NT2/D1 (cell line): Measurements from ENCODE around the gene ING4.

Experiments used
- DNase-seq: peaks from one replicate; pipeline ENCODE4 v3.0.0-alpha.2; 2011; ENCODE audit warnings: low read depth, low spot score
- H3K27me3 ChIP-seq: 2 replicates; pipeline ENCODE4 v1.6.0; 2011; ENCODE audit warnings: mild to moderate bottlenecking; ENCODE audit not compliant: insufficient read length, insufficient read depth
- H3K36me3 ChIP-seq: 2 replicates; pipeline ENCODE4 v1.6.1; 2011; ENCODE audit warnings: mild to moderate bottlenecking, low read length, mixed read lengths; ENCODE audit not compliant: insufficient read depth, insufficient read length
- H3K4me1 ChIP-seq: 2 replicates; pipeline ENCODE4 v1.5.1; 2011; ENCODE audit not compliant: insufficient read depth, insufficient read length
- H3K4me3 ChIP-seq: 2 replicates; pipeline ENCODE4 v1.5.1; 2011; ENCODE audit warnings: low read depth; ENCODE audit not compliant: insufficient read length
- H3K9ac ChIP-seq: 2 replicates; pipeline ENCODE4 v1.6.0; 2011; ENCODE audit warnings: low read depth; ENCODE audit not compliant: insufficient read length
- H3K9me3 ChIP-seq: 2 replicates; pipeline ENCODE4 v1.5.1; 2011; ENCODE audit warnings: mild to moderate bottlenecking, low read length; ENCODE audit not compliant: insufficient read depth
- SUZ12 ChIP-seq: IDR thresholded peaks from 2 replicates; pipeline ENCODE4 v1.6.1; 2011; ENCODE audit not compliant: insufficient read length, insufficient read depth; ENCODE audit errors: extremely low read depth
- YY1 ChIP-seq: IDR thresholded peaks from 2 replicates; pipeline ENCODE4 v1.6.1; 2011; ENCODE audit not compliant: insufficient read length, insufficient read depth
- ZNF274 ChIP-seq: IDR thresholded peaks from 2 replicates; pipeline ENCODE4 v1.6.1; 2011; ENCODE audit warnings: mild to moderate bottlenecking, low read depth, low read length

The ING4 gene

GRCh38 chr12:6699989-6700645, 37.2 kb upstream of the ING4 start:
- H3K9ac ChIP-seq = peak overlapping the region; percentile 90
- peak overlapping the region; percentile 89 for H3K4me3 ChIP-seq
- no peaks in the 10 kb centered on the region for H3K9me3 ChIP-seq
- peaks cover 26% of the 10 kb centered on the region for H3K4me1 ChIP-seq
- DNase-seq = peak; percentile 56
- H3K36me3 ChIP-seq = peaks cover 8% of the 10 kb centered on the region
- H3K27me3 ChIP-seq = peaks cover 30% of the 10 kb centered on the region
- TF ChIP-seq SUZ12 (no peak), ZNF274 (no peak), YY1 (no peak)

- peak overlapping the region; percentile 90 for H3K9ac ChIP-seq
- DNase-seq = no peak
- no peak for TF ChIP-seq ZNF274
- TF ChIP-seq SUZ12 = no peak
- TF ChIP-seq YY1 = no peak
- peaks cover 26% of the 10 kb centered on the region for H3K4me1 ChIP-seq
- no peaks in the 10 kb centered on the region for H3K9me3 ChIP-seq
- H3K27me3 ChIP-seq = peaks cover 30% of the 10 kb centered on the region
- H3K4me3 ChIP-seq = peak overlapping the region; percentile 89
- peaks cover 15% of the 10 kb centered on the region for H3K36me3 ChIP-seq
These were observed 36.5 kb upstream of the ING4 start for GRCh38 chr12:6699259-6699988.

- no peak overlapping the region for H3K4me3 ChIP-seq
- peak overlapping the region; percentile 53 for H3K9ac ChIP-seq
These were observed 35.6 kb upstream of the ING4 start for GRCh38 chr12:6698352-6699046.

GRCh38 chr12:6697584-6698351, 34.8 kb upstream of the ING4 start:
- peak; percentile 79 for DNase-seq
- H3K36me3 ChIP-seq = peaks cover 19% of the 10 kb centered on the region
- H3K4me1 ChIP-seq = peaks cover 20% of the 10 kb centered on the region
- H3K9ac ChIP-seq = peak overlapping the region; percentile 53
- TF ChIP-seq YY1 (peak; percentile 35), SUZ12 (no peak)
- H3K4me3 ChIP-seq = no peak overlapping the region
- peaks cover 30% of the 10 kb centered on the region for H3K27me3 ChIP-seq
- no peaks in the 10 kb centered on the region for H3K9me3 ChIP-seq

More at GRCh38 chr12:6698352-6699046, 35.6 kb upstream of the ING4 start:
- peaks cover 30% of the 10 kb centered on the region for H3K27me3 ChIP-seq
- peaks cover 19% of the 10 kb centered on the region for H3K36me3 ChIP-seq
- peaks cover 22% of the 10 kb centered on the region for H3K4me1 ChIP-seq
- DNase-seq = no peak
- H3K9me3 ChIP-seq = no peaks in the 10 kb centered on the region
- TF ChIP-seq YY1 (no peak), SUZ12 (no peak), ZNF274 (no peak)

- Histone ChIP-seq H3K36me3 (peaks cover 27% of the 10 kb centered on the region), H3K4me1 (peaks cover 26% of the 10 kb centered on the region), H3K4me3 (no peak overlapping the region), H3K9me3 (peaks cover 8% of the 10 kb centered on the region; the same call in 1 of the 2 replicates), H3K9ac (no peak overlapping the region), H3K27me3 (peaks cover 25% of the 10 kb centered on the region)
- TF ChIP-seq SUZ12 (no peak), YY1 (no peak), ZNF274 (no peak)
- no peak for DNase-seq
These were observed 34.0 kb upstream of the ING4 start for GRCh38 chr12:6696690-6697583.
